CD4-positive, alpha-beta memory T cell (primary cell): ENCODE measurements around the gene CDK11A. TPM values are rescaled to one million over a fixed set of nuclear protein-coding genes. Genes with fewer than 3 reads are reported as not detected.
"Not testable (repeated sequence)": the region's sequence is repeated elsewhere in the genome, so short reads cannot be mapped to it uniquely, and the experiment has no call there.

Source experiments
- CTCF ChIA-PET: fragments of 350-600 bp; sonication (Branson Sonifier 250); formaldehyde crosslinking; loops from one replicate; lab custom pipeline; 2021; ENCODE audit warnings: inconsistent platforms; ENCODE audit not compliant: partially characterized antibody; lab: Charles Lee
- POLR2A ChIA-PET: fragments of 350-600 bp; sonication (Branson Sonifier 250); formaldehyde crosslinking; loops from one replicate; lab custom pipeline; 2021; ENCODE audit not compliant: partially characterized antibody; lab: Charles Lee
- DNase-seq, 5 donors: peaks; one replicate each; pipeline versions ENCODE4 v3.0.0 to v3.0.0-alpha.2; 2020 to 2022; ENCODE audit warnings: mixed read lengths in 1 of 5
- H3K27ac ChIP-seq: one replicate; pipeline ENCODE4 v1.7.0; 2013; ENCODE audit warnings: low read depth, low read length
- H3K27me3 ChIP-seq: 2 replicates; pipeline ENCODE4 v1.7.0; 2013; ENCODE audit warnings: mild to moderate bottlenecking, low read length, moderate library complexity; ENCODE audit not compliant: insufficient read depth
- H3K36me3 ChIP-seq: 2 replicates; pipeline ENCODE4 v1.7.0; 2013; ENCODE audit warnings: mild to moderate bottlenecking, low read length, moderate library complexity; ENCODE audit not compliant: insufficient read depth
- H3K4me1 ChIP-seq: 2 replicates; pipeline ENCODE4 v1.7.0; 2013; ENCODE audit warnings: mild to moderate bottlenecking, low read length, moderate library complexity; ENCODE audit not compliant: insufficient read depth
- H3K4me3 ChIP-seq, 2 donors: one replicate each; pipeline ENCODE4 v1.7.0; 2013; ENCODE audit warnings: low read length in 2 of 2, mild to moderate bottlenecking in 1 of 2
- H3K9me3 ChIP-seq, 2 donors: one replicate each; pipeline ENCODE4 v1.7.0; 2013; ENCODE audit warnings: low read length in 2 of 2, control low read depth in 1 of 2; ENCODE audit not compliant: control insufficient read depth in 1 of 2
- H3K27ac Mint-ChIP-seq, 7 donors: one replicate each; pipeline ENCODE4 v1.8.0; 2020 to 2021; ENCODE audit warnings: mixed read lengths in 7 of 7, mild to moderate bottlenecking in 6 of 7, inconsistent platforms in 3 of 7, moderate library complexity in 3 of 7
- H3K27me3 Mint-ChIP-seq, 2 donors: one replicate each; pipeline ENCODE4 v1.8.0; 2020 to 2021; ENCODE audit warnings: mixed read lengths in 2 of 2
- H3K36me3 Mint-ChIP-seq, 2 donors: one replicate each; pipeline ENCODE4 v1.8.0; 2020 to 2021; ENCODE audit warnings: mixed read lengths in 2 of 2, inconsistent platforms in 1 of 2, mild to moderate bottlenecking in 1 of 2
- H3K4me1 Mint-ChIP-seq, 4 donors: one replicate each; pipeline ENCODE4 v1.8.0; 2020 to 2021; ENCODE audit warnings: mixed read lengths in 4 of 4, mild to moderate bottlenecking in 1 of 4
- H3K4me3 Mint-ChIP-seq, 8 donors: one replicate each; pipeline ENCODE4 v1.8.0; 2020 to 2021; ENCODE audit warnings: mixed read lengths in 8 of 8, mild to moderate bottlenecking in 7 of 8, moderate library complexity in 6 of 8, inconsistent platforms in 3 of 8
- H3K9me3 Mint-ChIP-seq, 8 donors: one replicate each; pipeline ENCODE4 v1.8.0; 2020 to 2021; ENCODE audit warnings: mixed read lengths in 8 of 8, mild to moderate bottlenecking in 5 of 8, inconsistent platforms in 3 of 8, moderate library complexity in 1 of 8
- intact Hi-C: fragments of 100-400 bp; cut with micrococcal nuclease; formaldehyde crosslinking; loops from one replicate; pipeline ENCODE4 v1.15.1; 2023
- polyA plus RNA-seq, 2 donors: library from polyadenylated mRNA; unstranded; fragments of 300-500 nt; fragmentation: Illumina TruSeq; gene quantifications; one replicate each; pipeline ENCODE4 v1.2.3, GENCODE V29; 2021
- total RNA-seq, 2 experiments: library from RNA; stranded (reverse); gene quantifications; one replicate each; pipeline ENCODE4 v1.2.3, GENCODE V29; 2021

CDK11A gene
- total and polyA plus RNA-seq, 4 experiments from 2014 or later: 7.2 to 162 (median 86.1) TPM

DNA sequence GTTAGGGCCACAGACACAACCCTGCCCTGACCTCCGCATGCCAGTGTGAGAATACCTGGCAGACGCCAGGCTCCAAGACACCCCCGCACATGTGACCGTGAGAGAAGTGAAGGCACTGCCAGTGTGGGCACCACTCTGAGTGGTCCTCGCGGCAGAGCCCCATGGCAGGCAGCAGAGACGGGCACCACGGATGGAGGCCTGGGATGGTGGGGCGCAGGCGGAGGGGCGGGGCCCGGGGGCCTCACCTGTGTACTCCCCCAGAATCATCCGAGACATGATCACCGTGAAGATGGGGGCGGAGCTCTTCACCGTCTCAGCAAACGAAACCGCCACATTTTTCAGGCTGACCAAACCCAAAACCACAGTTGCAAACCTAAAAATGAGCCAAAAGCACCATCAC lies 48.9 kb downstream of the CDK11A start:
- intact Hi-C loops, H3K9me3 Mint-ChIP-seq, H3K27me3 Mint-ChIP-seq, H3K9me3 ChIP-seq, H3K27me3 ChIP-seq, H3K4me3 ChIP-seq, H3K4me3 Mint-ChIP-seq, DNase-seq, H3K27ac ChIP-seq, H3K36me3 ChIP-seq, H3K27ac Mint-ChIP-seq, CTCF ChIA-PET, POLR2A ChIA-PET: not testable (repeated sequence)
- peaks cover 16 to 25% (median 20%) of the 10 kb centered on the region in 4 donors for H3K4me1 Mint-ChIP-seq
- H3K36me3 Mint-ChIP-seq: peaks cover 5 to 19% of the 10 kb centered on the region in 2 donors
- H3K4me1 ChIP-seq: peaks cover 22% of the 10 kb centered on the region

DNA sequence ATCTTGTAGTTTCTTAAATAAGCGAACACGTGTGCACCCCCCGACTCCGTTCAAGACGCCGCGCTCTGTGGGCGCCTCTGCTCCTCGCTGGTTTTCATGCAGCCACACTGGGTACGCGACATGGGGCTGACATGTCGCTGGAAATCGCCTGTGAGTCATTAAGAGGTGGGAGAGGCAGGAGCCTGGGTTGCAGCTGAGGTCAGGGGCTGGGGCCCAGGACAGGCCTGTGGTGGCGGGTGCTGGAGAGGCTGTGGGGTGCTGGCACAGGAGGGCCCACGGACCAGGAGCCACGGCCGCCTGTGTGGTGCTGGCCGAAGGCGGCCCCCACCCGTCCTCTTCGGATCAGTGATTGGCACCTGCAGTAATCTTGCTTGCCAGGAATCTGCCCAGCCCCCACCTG lies 49.4 kb downstream of the CDK11A start:
- POLR2A ChIA-PET, CTCF ChIA-PET, intact Hi-C loops: not testable (repeated sequence)

DNA sequence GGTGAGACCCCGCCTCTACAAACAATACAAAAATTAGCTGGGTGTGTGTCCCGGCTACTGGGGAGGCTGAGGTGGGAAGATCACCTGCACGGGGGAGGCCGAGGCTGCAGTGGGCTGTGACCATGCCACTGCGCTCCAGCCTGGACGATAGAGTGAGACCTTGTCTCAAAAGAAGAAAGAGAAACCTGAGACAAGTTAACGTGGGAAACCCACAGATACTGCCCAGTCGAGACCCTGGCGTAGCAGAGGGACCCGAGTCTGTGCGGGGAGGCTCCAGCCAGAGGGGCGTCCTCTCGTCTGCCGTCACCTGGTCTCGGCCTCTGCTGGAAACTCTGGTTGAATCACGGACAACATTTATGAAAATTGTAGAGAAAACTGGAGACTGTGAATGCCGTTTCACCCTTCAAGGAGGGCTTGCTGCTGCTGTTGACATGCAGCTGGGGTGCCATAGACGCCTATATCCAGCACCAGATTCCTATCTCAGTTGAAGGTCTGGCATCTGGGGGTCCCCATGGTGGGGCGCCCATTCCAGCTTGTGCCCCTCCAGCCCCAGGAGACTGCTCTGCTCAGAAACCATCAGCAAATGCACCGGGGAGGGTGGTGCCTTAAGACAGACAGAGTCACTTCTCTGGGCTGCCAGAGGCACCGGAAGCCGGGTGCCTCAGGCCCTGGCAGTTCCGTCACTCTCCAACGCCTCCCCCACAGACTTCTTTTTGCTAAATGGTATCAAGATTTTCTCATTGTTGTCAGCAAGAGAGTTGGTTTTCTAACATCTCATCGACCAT lies 51.8 kb downstream of the CDK11A start:
- Mint-ChIP-seq H3K36me3 (peaks cover 15 to 19% of the 10 kb centered on the region in 2 donors), H3K9me3 (no peaks in the 10 kb centered on the region), H3K27me3 (no peaks in the 10 kb centered on the region), H3K4me3 (no peak overlapping the region), H3K4me1 (peaks cover 0 to 3% (median 1%) of the 10 kb centered on the region in 4 donors), H3K27ac (no peak overlapping the region)
- Histone ChIP-seq H3K9me3 (no peaks in the 10 kb centered on the region), H3K4me1 (peaks cover 3% of the 10 kb centered on the region), H3K4me3 (no peak overlapping the region), H3K36me3 (peaks cover 9% of the 10 kb centered on the region), H3K27me3 (no peaks in the 10 kb centered on the region), H3K27ac (no peak overlapping the region)
- POLR2A ChIA-PET: no interaction called here
- CTCF ChIA-PET: interaction anchor here (0.7 kb wide), 1 partner anchor 11 kb away, joined by 3 read pairs; no protein-coding TSS in a partner anchor
- DNase-seq: no peak
- intact Hi-C loops: no loop called here

More for the DNA sequence above, 49.4 kb downstream of the CDK11A start:
- Mint-ChIP-seq H3K36me3 (peaks cover 7 to 22% of the 10 kb centered on the region in 2 donors), H3K27ac (peak overlapping the region in 1 of 7 donors; percentile 60), H3K4me1 (peaks cover 16 to 25% (median 20%) of the 10 kb centered on the region in 4 donors)
- H3K27ac ChIP-seq, H3K9me3 ChIP-seq, H3K36me3 ChIP-seq, H3K9me3 Mint-ChIP-seq, H3K27me3 Mint-ChIP-seq, H3K4me3 Mint-ChIP-seq, H3K4me3 ChIP-seq, H3K27me3 ChIP-seq, DNase-seq: not testable (repeated sequence)
- H3K4me1 ChIP-seq: peaks cover 22% of the 10 kb centered on the region

DNA sequence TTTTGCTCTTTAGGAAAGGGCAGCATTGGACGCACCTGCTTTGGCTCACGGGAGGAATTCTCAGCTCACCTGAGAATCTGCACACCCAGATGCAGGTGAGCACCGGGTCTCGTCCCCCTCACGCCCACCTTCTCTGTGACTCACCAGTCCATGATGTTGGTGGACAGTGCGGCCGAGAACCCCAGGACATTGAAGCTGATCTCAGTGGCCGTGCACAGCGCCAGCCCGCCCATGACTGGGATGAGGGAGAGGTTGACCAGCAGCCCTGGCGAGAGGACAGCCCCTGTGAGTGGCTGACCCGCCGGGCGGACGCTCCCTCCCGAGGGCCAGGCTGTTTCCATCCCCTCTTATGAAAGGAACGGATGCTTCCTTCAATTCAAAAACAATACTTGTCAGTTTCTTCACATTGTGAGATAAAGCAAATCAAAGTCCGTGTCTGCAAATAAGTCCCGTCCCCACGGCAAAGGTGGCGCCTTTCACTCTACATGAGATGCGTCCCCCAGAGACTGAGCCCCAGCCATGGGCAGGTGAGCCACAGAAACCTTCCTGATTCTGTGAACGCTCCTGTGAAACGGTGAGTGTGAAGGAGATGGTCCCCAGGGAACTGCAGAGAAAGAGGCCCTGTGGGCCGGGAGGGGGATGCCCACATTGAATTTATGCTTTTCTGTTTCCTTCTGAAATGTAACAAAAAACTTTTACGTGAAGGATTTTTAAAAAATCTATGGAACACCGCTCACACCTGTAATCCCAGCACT lies 52.6 kb downstream of the CDK11A start:
- ChIA-PET CTCF (no interaction called here), POLR2A (interaction anchor here (0.7 kb wide), 1 partner anchor 16 kb away, joined by 3 read pairs; no protein-coding TSS in a partner anchor)
- H3K36me3 Mint-ChIP-seq: peaks cover 16 to 21% of the 10 kb centered on the region in 2 donors
- H3K4me1 ChIP-seq: no peaks in the 10 kb centered on the region
- no peaks in the 10 kb centered on the region for H3K4me1 Mint-ChIP-seq
- no peaks in the 10 kb centered on the region for H3K9me3 ChIP-seq
- H3K27me3 ChIP-seq: no peaks in the 10 kb centered on the region
- peaks cover 10% of the 10 kb centered on the region for H3K36me3 ChIP-seq
- H3K9me3 Mint-ChIP-seq: no peaks in the 10 kb centered on the region
- no peak overlapping the region for H3K4me3 ChIP-seq
- H3K27ac Mint-ChIP-seq: peak overlapping the region in 2 of 7 donors; percentile 13 to 25
- intact Hi-C loops: no loop called here
- no peak overlapping the region for H3K4me3 Mint-ChIP-seq
- H3K27me3 Mint-ChIP-seq: no peaks in the 10 kb centered on the region
- no peak for DNase-seq
- no peak overlapping the region for H3K27ac ChIP-seq

DNA sequence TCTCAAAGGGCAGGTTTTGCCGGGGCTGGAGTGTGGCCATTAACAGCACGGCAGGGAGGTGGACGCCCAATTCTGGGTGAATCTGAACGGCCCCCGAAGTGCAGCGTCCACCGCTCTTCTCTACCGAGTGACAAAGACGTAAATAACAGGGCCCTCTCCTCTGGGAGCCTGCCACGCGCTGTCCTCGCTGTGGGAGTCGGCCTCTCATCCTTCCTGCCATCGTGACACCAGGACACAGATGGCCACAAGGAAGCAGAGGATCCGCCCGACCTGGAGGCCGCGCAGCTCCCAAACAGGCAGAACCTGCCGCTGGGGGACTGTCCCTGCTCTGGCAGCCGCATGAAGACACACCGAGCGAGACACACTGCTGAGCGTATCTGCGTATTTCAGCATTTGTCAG lies 53.3 kb downstream of the CDK11A start:
- Mint-ChIP-seq H3K27me3 (no peaks in the 10 kb centered on the region), H3K27ac (no peak overlapping the region), H3K36me3 (peaks cover 20 to 24% of the 10 kb centered on the region in 2 donors), H3K9me3 (no peaks in the 10 kb centered on the region), H3K4me3 (no peak overlapping the region), H3K4me1 (no peaks in the 10 kb centered on the region)
- no peak for DNase-seq
- no peaks in the 10 kb centered on the region for H3K27me3 ChIP-seq
- H3K9me3 ChIP-seq: no peaks in the 10 kb centered on the region
- intact Hi-C loops: no loop called here
- CTCF ChIA-PET: no interaction called here
- no peaks in the 10 kb centered on the region for H3K4me1 ChIP-seq
- POLR2A ChIA-PET: interaction anchor here (0.7 kb wide), 1 partner anchor 17 kb away, joined by 3 read pairs; no protein-coding TSS in a partner anchor
- H3K36me3 ChIP-seq: peaks cover 16% of the 10 kb centered on the region
- H3K27ac ChIP-seq: no peak overlapping the region
- H3K4me3 ChIP-seq: no peak overlapping the region

DNA sequence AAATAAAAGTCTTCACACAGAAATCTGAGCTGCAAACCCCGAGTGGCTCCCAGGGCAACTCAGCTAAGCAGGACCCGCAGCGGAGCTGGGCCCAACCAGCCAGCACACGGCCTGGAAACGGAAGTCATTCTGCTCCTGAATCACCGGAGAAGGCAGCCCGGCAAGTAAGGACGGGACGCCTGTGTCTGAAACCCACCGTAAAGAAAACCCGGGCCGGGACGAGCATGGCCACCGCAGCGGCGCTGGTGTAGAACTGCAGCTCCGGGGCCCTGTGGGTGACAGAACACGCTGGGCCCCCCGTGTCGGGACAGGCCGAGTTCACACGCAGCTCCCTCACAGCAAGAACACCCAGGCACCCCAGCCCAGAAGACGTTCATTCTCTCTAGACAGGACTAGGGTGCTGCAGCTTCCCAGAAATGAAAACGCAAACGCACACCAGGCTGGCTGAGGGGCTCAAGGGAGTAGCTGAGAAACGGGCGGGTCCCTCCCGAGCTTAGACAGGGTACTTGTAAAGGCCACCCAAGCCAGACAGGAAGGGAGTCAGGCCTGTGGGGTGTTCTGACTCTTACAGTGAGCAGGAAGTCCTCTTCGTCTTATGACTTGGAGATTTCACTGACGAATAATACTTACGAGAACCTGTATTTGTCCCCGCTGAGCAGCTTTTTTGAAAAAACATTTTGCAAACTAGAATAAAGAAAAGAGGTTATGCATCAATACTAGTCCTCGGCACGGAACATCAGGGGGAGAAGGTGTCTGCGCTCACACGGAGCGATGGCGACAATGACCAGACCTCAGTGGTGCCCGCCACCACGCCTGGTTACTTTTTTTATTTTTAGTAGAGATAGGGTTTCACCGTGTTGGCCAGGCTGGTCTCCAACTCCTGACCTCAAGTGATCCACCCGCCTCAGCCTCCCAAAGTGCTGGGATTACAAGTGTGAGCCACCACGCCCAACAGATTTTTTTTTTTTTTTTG lies 54.4 kb downstream of the CDK11A start:
- Histone ChIP-seq H3K27me3 (no peaks in the 10 kb centered on the region), H3K4me3 (no peak overlapping the region), H3K9me3 (no peaks in the 10 kb centered on the region), H3K27ac (no peak overlapping the region), H3K4me1 (peaks cover 3% of the 10 kb centered on the region), H3K36me3 (peaks cover 24% of the 10 kb centered on the region)
- intact Hi-C loops: no loop called here
- Mint-ChIP-seq H3K36me3 (peaks cover 20 to 27% of the 10 kb centered on the region in 2 donors), H3K9me3 (no peaks in the 10 kb centered on the region), H3K27me3 (no peaks in the 10 kb centered on the region), H3K27ac (peak overlapping the region in 2 of 7 donors; percentile 42 to 62), H3K4me1 (no peaks in the 10 kb centered on the region), H3K4me3 (no peak overlapping the region)
- CTCF ChIA-PET: interaction anchor here (0.9 kb wide), 1 partner anchor 55 kb away, joined by 3 read pairs; the partner anchor contains the start of gene CDK11A
- POLR2A ChIA-PET: interaction anchor here (1.5 to 1.6 kb wide), 2 partner anchors 9 to 59 kb away, joined by 6 to 7 read pairs; no protein-coding TSS in a partner anchor
- DNase-seq: no peak
